ENCODE results near the gene RNF224. TPM values are rescaled to one million over a fixed set of nuclear protein-coding genes. Genes with fewer than 3 reads are reported as not detected.
"Not testable (repeated sequence)": the region's sequence is repeated elsewhere in the genome, so short reads cannot be mapped to it uniquely, and the experiment has no call there.

Gene RNF224
- total and polyA plus RNA-seq, 2 of the 13 experiments (the other 11 are each of a cell fraction or from before 2014, with no cell fraction given): 0.09 TPM; not detected in 1

GRCh38 chr9:137262173-137262908, 35.0 kb downstream of the RNF224 start:
- BruUV-seq (replicated peaks); H3K4me2 ChIP-seq (ENCODE audit: low read depth, low read length); H3K9me3 ChIP-seq (ENCODE audit: low read length); H3K4me1 ChIP-seq (ENCODE audit: insufficient read depth, low read length); in situ Hi-C loops (cut with HindIII; ENCODE audit: extremely low pct_ligation_motif_present, low pct_unique_long_range_greater_than_20kb); intact Hi-C loops (cut with micrococcal nuclease; ENCODE audit: unreplicated experiment); H3K27me3 ChIP-seq (ENCODE audit: control insufficient read depth in 1 of 2, insufficient read depth in 2 of 2, low read length in 2 of 2); H4K20me1 ChIP-seq (ENCODE audit: insufficient read depth, low read length); H3K27ac ChIP-seq (ENCODE audit: extremely low read length, insufficient read depth, low read length); H2AFZ ChIP-seq (ENCODE audit: low read length); H3K9ac ChIP-seq (ENCODE audit: insufficient read depth, low read depth, low read length); H3K79me2 ChIP-seq (ENCODE audit: insufficient read depth, low read length); H3K4me3 ChIP-seq (replicated peaks in 1 of 3; ENCODE audit: insufficient read depth in 1 of 3, low read depth in 2 of 3, low read length in 3 of 3); ATAC-seq; FAIRE-seq; DNase-seq (ENCODE audit: low spot score): not testable (repeated sequence)
- POLR2A ChIA-PET: interaction anchor here (0.8 to 14.2 kb wide), 5 partner anchors 15 to 33 kb away, joined by 3 to 317 read pairs (median 5); partner anchors contain the start of genes TOR4A and TUBB4B
- peaks cover 13 to 20% of the 10 kb centered on the region in 2 experiments; a peak in 4 of 5 replicates for H3K36me3 ChIP-seq (replicated peaks in 1 of 2; ENCODE audit: control insufficient read depth in 1 of 2, insufficient read depth in 2 of 2, low read length in 2 of 2)
- CTCF ChIA-PET (ENCODE audit: low intra/inter-chr PET ratio, low total read pairs): interaction anchor here (0.9 to 2.1 kb wide), 2 partner anchors 26 to 74 kb away, joined by 3 to 13 read pairs; partner anchors contain the start of genes ANAPC2 and SSNA1
- WGBS (ENCODE audit: low lambda C conversion rate): 47% methylated on average over 14 of the region's 15 CpGs
- peak; percentile 48; the same call in 1 of the 2 replicates for TF ChIP-seq RFX5 (IDR thresholded peaks at IDR 0.05; ENCODE audit: low read depth, low read length)
- TF ChIP-seq ZBTB33 (CRISPR knock-in tag; IDR thresholded peaks at IDR 0.05): peak; percentile 99
- peak; percentile 54 for TF ChIP-seq CTCF (CRISPR knock-in tag; IDR thresholded peaks at IDR 0.05)
- TF ChIP-seq KDM2A (CRISPR knock-in tag; IDR thresholded peaks at IDR 0.05; ENCODE audit: borderline replicate concordance, low read depth): peak; percentile 21; the same call in 1 of the 2 replicates
- TF ChIP-seq RAD21 (CRISPR knock-in tag; IDR thresholded peaks at IDR 0.05): peak; percentile 20; the same call in 1 of the 2 replicates
- peak; percentile 51 for TF ChIP-seq STAG1 (CRISPR knock-in tag; IDR thresholded peaks at IDR 0.05)
- 0 out of 2 replicates have a peak, but pooled peaks have one; percentile 26 for TF ChIP-seq ERF (CRISPR knock-in tag; IDR thresholded peaks at IDR 0.05)
- peak; percentile 86 for TF ChIP-seq ZBTB38 (CRISPR knock-in tag; IDR thresholded peaks at IDR 0.05)
